NOMO-1 treated with dmso at 0.1 percent for 144 hours (cell line): ENCODE results near the gene SOCS2.

Experiments used
- DNase-seq: peaks from one replicate; lab custom pipeline; 2025; ENCODE audit not compliant: unreplicated experiment; lab: John Stamatoyannopoulos, UW

SOCS2 gene

GRCh38 chr12:93626160-93626559, 53.7 kb downstream of the SOCS2 start:
- DNase-seq = no peak
